HTERT RPE-1 (cell line): ENCODE measurements around the gene CDC26.
"Not testable (repeated sequence)": the region's sequence is repeated elsewhere in the genome, so short reads cannot be mapped to it uniquely, and the experiment has no call there.

Experiments
- in situ Hi-C: fragments of 300-500 bp; cut with MboI; formaldehyde crosslinking; loops from 4 replicates; pipeline ENCODE4 v1.14.3; 2020; ENCODE audit warnings: low sequenced_read_pairs

The CDC26 gene

DNA sequence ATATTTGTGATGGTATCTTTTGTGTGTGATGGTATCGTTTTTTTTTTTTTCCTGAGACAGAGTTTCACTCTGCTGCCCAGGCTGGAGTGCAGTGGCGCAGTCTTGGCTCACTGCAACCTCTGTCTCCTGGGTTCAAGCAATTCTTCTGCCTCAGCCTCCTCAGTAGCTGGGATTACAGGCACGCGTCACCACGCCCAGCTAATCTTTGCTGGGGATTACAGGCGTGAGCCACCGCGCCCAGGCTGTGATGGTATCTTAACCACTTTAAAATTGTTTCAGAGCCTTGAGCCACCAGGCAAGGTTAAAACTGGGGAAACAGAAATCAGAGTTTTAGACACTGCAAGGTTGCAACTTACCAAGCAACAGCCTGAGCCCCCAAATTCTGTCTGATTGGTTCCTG is 20.9 kb upstream of the CDC26 start:
- in situ Hi-C loops: not testable (repeated sequence)

GRCh38 chr9:113293285-113293878 is 18.0 kb upstream of the CDC26 start:
- in situ Hi-C loops: no loop called here

DNA sequence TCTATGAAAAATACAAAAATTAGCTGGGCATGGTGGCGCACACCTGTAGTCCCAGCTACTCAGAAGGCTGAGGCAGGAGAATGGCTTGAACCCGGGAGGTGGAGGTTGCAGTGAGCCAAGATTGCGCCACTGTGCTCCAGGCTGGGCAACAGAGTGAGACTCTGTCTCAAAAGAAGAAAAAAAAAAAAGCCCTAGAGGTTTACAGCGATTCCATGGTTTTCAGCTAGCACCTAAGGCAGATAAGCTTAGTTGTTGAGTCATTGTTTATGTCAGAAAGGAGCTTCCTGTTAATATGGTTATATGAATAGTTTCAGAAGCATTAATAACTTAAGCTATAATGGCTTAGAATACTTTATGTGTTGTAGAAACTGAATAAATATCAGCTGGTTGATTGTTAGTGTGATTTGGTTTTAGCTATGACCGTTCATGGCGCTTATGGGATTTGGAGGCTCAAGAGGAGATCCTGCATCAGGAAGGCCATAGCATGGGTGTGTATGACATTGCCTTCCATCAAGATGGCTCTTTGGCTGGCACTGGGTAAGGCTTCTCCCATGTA is 14.8 kb upstream of the CDC26 start:
- in situ Hi-C loops: no loop called here

DNA sequence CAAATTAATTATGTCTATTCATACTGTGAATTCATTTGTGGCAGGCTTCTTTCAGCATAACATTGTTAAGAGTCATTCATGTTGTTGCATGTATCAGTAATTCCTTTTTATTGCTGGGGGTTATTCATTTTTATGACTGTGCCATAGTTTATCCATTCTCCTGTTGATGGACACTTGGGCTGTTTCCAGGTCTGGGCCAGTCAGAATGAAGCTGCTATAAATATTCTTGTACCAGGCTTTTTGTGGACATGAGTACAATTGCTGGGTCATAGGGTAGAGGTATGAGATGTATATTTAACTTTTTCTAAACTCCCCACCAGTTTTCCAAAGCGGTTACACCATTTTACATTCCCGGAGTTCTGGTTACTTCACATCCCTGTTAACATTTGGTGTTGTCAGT is 13.7 kb upstream of the CDC26 start:
- in situ Hi-C loops: no loop called here

GRCh38 chr9:113281356-113281755 is 6.0 kb upstream of the CDC26 start:
- in situ Hi-C loops: no loop called here

- in situ Hi-C loops: no loop called here
Measured at GRCh38 chr9:113278840-113279239, 3.5 kb upstream of the CDC26 start.

- in situ Hi-C loops: no loop called here
Measured at GRCh38 chr9:113274474-113275156, 757 bp downstream of the CDC26 start.

- in situ Hi-C loops: no loop called here
Measured at GRCh38 chr9:113269871-113270270, 5.5 kb downstream of the CDC26 start.

DNA sequence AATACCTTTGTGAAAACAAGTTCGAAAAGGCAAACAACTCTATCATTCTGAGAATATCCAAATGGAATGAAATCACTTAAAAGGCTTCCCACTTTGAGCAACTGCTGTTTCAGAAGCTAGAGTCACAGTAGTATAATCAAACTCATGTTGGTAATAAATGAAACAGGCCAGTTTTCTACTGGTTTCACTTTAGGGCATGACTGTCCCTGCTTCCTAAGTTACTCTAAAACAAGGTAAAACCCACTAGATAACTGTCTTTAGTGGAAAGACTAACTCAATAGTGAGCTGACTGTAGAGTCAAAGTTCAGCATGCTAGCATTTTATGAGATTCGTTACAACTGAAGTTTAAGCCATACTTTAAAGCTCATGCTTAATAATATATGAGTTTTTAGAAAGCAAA is 6.0 kb downstream of the CDC26 start:
- in situ Hi-C loops: no loop called here

- in situ Hi-C loops: no loop called here
Measured at GRCh38 chr9:113267911-113268566, 7.3 kb downstream of the CDC26 start.

DNA sequence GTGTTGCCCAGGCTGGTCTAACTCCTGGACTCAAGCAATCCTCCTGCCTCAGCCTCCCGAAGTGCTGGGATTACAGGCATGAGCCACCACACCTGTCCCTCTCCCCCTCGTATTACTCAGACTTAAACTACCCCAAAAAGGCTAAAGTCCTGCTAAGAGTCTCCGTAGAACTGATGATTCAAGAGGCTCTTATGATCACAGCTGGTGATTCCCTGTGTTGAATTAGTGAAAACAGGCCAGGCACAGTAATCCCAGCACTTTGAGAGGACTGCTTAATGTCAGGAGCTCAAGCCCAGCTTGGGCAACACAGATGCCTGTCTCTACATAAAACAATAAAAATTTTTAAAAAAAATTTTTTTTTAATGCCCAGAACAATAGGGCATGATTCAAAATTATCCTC is 9.2 kb downstream of the CDC26 start:
- in situ Hi-C loops: no loop called here

- in situ Hi-C loops: no loop called here
Measured at GRCh38 chr9:113261917-113262671, 13.3 kb downstream of the CDC26 start.

DNA sequence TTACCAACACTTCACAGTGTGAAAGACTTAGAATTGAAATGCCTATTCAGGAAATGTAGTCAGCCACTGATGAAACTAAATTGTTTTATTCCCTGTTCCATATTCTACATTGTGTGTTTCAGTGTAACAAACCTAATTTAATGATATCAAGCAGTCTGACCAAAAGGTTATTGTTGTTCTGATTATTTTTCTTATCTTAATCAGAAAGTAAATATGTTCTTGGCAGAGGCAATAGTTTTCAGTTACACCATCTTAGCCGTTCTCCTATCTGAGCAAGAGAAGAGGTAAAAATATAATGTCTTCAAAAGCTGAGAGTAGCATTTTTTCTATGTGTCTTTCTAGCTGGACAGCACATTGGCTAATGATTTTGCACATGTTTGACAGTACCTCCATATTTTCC is 17.1 kb downstream of the CDC26 start:
- in situ Hi-C loops: no loop called here

DNA sequence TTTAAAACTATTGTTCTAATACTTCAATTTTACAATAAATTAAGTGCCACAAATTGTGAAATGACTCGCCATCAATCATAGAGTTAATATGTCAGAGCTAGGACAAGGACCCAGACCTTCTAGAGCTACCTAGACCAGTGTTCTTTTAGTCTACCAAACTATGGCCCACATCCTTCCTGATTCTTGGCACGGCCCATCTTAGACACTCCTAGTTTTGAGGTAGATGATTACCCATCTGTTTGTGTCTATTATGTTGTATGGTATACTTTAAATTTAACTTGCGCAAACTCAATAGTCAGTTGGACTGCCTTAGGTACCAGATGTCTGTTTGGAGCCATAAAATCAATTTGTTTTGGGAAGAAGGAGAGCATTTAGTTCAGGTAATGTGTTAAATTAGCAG is 17.5 kb downstream of the CDC26 start:
- in situ Hi-C loops: no loop called here

DNA sequence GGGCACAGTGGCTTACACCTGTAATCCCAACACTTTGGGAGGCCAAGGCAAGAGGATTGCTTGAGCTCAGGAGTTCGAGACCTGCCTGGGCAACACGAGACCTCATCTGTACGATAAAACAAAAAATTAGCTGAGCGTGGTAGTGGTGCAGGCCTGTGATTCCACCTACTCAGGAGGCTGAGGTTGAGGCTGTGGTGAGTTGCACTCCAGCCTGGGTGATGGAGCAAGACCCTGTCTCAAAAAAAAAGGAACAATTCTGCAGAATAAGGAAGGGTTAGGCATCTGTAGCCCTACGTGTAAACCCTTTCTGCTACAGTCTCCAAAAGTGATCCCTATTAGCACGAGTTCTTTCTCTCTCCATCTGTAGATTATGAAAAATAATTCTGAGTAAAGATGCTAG is 19.9 kb downstream of the CDC26 start:
- in situ Hi-C loops: no loop called here

DNA sequence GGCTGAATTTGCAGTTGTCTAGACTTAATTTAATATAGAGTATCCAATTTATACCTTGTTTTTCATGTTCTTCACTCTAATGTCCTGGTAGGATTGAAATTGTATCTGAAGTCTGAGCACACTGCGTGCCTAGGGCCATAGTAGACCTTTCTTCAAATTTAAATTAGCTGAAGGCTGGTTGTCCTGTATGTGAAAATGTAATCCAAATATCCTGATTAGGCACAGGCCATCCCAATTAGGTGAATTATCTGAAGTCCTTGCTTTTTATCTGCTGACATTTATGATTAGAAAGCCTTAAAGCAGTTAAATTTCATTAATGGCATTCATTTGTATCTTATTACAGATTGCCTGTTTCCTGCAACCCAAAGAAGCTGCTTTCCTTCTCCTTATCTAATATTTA is 20.4 kb downstream of the CDC26 start:
- in situ Hi-C loops: no loop called here

GRCh38 chr9:113250807-113251206 is 24.6 kb downstream of the CDC26 start:
- in situ Hi-C loops: no loop called here

GRCh38 chr9:113249661-113250060 is 25.7 kb downstream of the CDC26 start:
- in situ Hi-C loops: not testable (repeated sequence)

- in situ Hi-C loops: no loop called here
Measured at GRCh38 chr9:113247640-113248039, 27.7 kb downstream of the CDC26 start.

DNA sequence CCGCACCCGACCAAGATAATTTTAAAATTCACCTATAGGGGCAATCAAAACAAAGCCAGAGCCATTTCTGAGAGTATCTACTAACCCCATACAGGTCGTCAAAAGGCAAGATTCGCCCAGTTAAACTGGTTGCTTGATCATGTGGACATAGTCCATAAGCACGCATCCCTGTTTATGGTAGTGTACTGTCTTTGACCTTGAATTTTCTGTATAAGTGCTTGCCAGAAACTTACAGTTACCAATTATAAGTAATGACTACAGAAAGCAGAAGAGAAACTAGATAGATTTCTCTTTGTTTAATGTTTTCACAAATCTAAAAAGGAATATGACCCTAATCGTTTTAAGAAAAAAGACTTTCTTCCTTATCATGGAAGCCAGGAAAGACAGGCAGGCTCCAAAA is 28.4 kb downstream of the CDC26 start:
- in situ Hi-C loops: no loop called here

DNA sequence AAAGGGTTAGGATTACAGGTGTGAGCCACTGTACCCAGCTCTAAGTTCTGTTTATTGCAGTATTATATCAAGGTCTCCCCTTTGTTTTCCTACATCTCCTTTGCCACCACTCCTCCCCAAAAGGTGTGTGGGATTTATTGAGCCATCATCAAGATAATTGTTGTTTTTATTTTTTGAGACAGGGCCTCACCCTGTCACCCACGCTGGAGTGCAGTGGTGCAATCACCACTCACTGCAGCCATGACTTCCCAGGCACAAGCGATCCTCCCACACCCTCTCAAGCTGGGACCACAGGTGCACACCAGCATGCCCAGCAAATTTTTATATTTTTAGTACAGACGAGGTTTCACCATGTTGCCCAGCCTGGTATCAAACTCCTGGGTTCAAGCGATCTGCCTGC is 29.5 kb downstream of the CDC26 start:
- in situ Hi-C loops: no loop called here
